Islet of Langerhans (tissue), 1 donor: ENCODE results near the gene FSD2.
"Not testable (repeated sequence)": the region's sequence is repeated elsewhere in the genome, so short reads cannot be mapped to it uniquely, and the experiment has no call there.

ENCODE experiments used
- FAIRE-seq: peaks from one replicate; lab custom pipeline; 2011; peaks lifted over from hg19 to GRCh38; lab: Jason Lieb, UNC

Gene FSD2

GRCh38 chr15:82731527-82731926 is 74.3 kb downstream of the FSD2 start:
- FAIRE-seq, result no peak

GRCh38 chr15:82730022-82730530 is 75.8 kb downstream of the FSD2 start:
- FAIRE-seq, result no peak

- no peak for FAIRE-seq
Observed at GRCh38 chr15:82726816-82727215, 79.1 kb downstream of the FSD2 start.

GRCh38 chr15:82715003-82715402 is 90.9 kb downstream of the FSD2 start:
- FAIRE-seq, result no peak

- FAIRE-seq, result no peak
Observed at GRCh38 chr15:82714016-82714415, 91.9 kb downstream of the FSD2 start.

GRCh38 chr15:82712036-82712435 is 93.8 kb downstream of the FSD2 start:
- no peak for FAIRE-seq

GRCh38 chr15:82710926-82711490 is 94.9 kb downstream of the FSD2 start:
- no peak for FAIRE-seq

GRCh38 chr15:82710208-82710555 is 95.7 kb downstream of the FSD2 start:
- FAIRE-seq, result no peak

GRCh38 chr15:82709421-82710207 is 96.3 kb downstream of the FSD2 start, which contains the start of gene AP3B2:
Gene AP3B2, minus strand, starts transcription at chr15:82709875. Its CDS starts 169 bp downstream, at chr15:82709706.
- no peak for FAIRE-seq

- FAIRE-seq, result no peak
Observed at GRCh38 chr15:82709081-82709420, 96.8 kb downstream of the FSD2 start.

- not testable (repeated sequence) for FAIRE-seq
Observed at GRCh38 chr15:82705856-82706255, 100.0 kb downstream of the FSD2 start.
